Activated CD8-positive, alpha-beta memory T cell treated with anti-CD3 and anti-CD28 coated beads, Interleukin-2, amount 50 U/mL, for 1 hour (primary cell): Measurements from ENCODE around the gene HACD1.
A peak's percentile ranks its signal among the peaks of the same experiment; 100 is the strongest.

Experiments used
- DNase-seq: peaks from one replicate; pipeline ENCODE4 v3.0.0-alpha.2; 2020; ENCODE audit errors: extremely low read depth

The HACD1 gene, protein sequence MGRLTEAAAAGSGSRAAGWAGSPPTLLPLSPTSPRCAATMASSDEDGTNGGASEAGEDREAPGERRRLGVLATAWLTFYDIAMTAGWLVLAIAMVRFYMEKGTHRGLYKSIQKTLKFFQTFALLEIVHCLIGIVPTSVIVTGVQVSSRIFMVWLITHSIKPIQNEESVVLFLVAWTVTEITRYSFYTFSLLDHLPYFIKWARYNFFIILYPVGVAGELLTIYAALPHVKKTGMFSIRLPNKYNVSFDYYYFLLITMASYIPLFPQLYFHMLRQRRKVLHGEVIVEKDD

DNA sequence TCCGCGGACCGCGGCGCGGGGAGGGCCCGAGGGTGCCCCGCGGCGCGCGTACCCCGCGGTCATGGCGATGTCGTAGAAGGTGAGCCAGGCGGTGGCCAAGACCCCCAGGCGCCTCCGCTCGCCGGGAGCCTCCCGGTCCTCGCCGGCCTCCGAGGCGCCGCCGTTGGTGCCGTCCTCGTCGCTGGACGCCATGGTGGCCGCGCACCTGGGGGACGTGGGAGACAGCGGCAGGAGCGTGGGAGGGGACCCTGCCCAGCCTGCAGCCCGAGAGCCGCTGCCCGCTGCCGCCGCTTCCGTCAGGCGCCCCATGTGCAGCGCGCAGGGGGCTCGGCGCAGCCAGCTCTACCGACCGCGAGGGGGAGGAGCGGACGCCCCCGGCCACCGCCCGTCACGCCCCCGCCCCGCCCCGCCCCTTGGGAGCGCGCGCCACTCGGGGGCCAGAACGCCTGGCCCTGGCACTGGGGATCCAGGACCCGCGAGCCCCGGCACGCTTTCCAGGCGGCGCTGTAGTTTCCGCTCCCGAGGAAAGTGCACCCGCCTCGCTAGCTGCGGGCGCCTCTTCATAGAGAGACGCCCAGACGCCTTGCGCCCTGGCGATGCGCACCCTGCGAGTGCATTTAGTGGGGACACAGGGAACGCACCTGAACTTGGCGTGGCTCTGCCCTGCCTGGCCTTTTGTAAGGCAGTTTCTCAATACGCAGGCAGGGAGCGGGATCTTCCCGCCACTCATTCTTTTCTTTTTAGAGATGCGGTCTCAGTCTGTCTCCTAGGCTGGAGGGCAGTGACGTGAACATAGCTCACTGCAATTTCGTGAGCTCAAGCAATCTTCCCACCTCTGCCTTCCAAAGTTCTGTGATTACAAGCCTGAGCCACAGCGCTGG lies at the start of gene HACD1:
TSS of gene HACD1 (minus strand) at position 344 of the 881 bp plus-strand sequence. CDS start at position 309, 35 bp downstream.
- DNase-seq, result no peak

DNA sequence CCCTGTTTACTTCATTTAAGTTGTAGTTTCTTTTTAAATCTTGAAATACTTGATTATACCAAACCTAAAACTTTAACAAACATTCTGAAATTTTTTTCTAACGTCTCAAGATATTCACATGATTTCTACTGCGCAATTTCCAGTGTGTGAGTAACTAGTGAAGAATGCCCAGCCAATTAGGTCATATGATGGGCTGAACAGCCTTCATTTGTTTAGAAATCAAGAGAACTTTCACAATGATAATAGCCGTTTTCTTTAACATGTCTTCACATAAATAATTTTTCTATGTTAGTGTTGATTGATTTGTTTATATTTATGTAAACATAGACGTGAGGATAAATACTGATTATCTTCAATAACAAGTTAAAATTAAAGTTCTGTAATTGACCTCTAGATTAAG lies 48.6 kb upstream of the HACD1 start:
- no peak for DNase-seq

DNA sequence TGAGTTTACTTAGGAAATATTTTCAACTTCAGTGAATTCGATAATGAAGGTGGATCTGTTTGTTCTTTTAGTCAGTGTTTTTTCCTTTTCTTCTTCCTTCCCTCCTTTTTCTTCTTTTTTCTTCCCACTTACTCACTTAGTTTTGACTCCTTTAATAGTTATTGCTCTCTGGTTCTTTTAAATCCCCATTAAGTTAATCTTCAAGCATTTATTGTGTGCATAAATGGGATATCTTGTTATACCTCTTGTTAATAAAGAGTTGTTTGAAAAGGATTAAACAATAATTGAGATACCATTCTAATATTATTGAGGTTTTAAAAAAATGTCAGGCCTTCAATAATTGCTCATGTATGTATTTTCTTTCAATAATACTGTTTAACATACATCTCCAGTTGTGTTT lies 46.3 kb upstream of the HACD1 start:
- no peak for DNase-seq

DNA sequence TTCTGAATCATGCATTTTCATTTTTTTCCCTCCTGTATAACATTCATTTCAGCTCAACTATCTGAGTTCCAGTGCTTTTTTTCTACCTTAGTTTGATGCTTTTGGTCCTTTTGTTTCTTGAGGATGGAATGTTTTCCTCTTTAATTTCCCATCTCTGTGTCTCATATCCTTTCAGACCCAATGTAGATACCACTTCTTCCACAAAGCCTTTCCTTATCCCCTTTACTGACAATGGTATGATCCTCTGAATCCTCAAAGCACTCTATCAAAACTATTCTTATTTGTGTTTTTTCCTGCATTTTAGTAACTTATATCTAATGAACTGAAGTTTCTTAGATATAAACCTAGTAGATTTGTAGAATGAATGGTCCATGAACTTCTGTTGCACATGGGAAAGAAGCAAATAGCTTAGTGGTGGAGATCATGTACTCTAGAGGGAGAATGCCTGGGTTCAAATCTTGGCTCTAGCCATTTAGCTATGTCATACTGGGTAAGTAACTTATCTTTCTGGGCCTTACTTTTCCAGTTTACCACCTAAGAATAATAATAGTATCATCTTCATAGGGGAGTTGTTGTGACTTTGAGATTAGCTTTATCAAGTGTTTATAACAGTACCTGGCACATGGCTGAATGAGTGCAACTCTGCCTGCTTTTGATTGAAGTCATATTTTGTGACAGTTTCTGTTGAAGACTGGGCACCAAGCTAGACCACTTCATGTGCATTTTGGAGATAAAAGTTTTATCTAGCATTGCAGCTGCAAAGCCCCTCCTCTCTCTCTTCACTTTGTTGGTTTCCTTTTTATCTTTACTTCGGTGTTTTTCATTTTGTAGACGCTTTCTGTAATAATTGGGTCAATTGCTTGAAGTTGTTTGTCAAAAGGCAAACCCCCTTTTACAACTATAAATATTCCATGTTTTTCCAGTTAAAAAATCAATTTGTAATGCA lies 45.3 kb upstream of the HACD1 start:
- no peak for DNase-seq

DNA sequence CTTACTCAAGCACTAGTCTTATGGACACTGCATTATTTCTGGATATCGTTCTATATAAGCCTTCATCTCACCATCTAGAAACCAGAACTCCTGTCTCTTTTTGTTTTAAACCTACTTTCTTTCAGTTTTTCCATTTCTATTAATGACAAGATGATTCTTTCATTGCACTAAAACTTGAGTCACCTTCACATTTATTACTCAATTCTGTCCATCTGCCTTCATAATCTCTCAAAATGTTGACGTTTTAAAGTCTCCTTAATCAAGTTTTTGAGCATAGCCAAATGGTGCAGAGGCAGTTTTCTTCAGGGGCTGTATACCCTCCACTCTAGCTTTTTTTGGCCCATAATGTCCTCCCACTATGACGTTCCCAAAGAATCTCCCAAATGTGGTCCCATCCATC lies 44.3 kb upstream of the HACD1 start:
- DNase-seq, result no peak

DNA sequence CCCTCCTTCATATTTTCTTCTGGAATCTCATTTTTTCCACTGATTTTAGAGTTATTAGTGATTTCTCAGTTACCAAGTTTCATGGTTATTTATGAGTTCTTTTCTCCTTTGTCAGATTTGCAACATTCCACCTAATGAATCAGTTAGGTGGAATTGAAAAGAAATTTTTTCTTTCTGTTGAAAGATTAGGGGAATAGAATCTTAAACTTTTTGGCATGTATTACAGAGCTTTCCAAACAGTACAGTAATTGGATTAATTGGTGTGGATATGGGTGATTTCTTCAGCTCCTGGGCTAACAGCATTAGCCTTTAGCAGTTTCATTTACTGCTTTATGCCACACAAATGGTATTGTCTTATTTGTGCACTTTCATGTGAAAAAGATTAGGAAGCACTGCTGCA lies 43.7 kb upstream of the HACD1 start:
- no peak for DNase-seq

DNA sequence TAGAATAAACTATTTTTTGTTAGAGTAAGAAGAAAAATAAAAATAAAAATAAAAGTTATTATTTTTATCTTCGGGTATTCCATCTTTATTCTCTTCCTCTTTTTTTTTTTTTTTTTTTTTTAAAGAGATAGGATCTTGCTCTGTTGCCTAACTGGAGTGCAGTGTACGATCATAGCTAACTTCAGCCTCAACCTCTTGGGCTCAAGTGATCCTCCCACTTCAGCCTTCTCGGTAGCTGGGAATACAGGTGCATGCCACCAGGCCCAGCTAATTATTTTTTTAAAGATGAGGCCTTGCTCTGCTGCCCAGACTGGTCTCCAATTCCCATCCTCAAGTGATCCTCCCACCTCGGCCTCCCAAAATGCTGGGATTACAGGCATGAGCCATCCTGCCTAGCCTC lies 42.2 kb upstream of the HACD1 start:
- no peak for DNase-seq

DNA sequence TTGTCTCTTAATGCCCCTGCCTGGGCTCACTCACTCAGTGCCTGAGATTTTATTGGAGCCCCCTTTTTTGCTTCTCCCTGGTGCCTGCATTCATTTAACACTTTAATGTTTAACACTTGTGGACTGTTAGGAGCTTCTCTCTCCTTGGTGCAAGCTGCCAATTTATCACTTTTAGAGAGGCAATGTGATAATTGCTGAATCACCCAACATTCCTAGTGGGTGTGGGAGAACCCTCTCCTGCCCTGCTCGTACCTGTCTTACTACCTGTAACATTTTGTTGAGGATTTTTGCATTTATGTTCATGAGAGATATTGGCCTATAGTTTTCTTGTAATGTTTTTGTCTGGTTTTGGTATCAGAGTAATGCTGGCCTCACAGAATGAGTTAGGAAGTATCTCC lies 39.9 kb upstream of the HACD1 start:
- DNase-seq, result no peak

DNA sequence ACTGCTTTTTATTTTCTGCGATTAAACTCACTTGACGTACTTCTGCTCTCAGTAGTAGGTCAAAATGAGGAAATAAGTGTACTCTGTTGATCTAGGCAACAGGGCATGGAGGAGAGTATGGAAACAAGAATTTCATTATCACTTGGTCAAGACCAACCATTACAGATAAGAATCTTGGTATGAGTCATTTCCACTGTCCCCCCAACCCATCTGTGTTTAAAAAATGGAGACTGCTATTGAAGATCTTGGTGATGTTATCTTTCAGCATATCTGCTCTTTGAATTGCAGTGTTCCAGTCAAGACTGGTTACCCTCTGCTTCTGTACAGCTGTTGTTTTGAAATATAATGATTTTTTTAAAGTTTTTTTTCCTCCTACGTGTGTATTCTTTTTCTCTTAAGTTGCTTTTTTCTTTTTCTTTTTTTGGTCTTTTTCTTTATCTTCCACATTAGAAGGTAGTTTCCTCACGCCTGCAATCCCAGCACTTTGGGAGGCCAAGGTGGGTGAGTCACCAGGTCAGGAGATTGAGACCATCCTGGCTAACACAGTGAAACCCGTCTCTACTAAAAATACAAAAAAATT lies 38.5 kb upstream of the HACD1 start:
- DNase-seq, result no peak

DNA sequence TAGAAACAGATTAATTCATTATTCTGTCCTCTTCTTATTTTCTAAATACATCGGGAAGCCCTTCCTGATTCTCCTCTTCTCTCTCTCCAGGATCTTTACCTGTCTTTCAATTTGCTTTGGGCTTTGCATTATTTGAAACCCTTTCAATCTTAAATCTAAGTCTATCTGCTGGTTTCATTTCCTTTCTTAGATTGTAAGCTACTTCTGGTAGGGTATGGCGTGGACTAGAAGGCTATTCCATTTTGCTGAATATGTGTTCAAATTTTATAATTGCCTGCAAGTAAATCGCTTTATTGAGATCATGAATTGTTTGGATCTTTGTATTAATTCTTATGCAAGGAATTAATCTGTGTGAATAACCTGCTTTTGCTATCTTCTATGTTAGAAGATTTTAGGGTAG lies 37.8 kb upstream of the HACD1 start:
- no peak for DNase-seq

DNA sequence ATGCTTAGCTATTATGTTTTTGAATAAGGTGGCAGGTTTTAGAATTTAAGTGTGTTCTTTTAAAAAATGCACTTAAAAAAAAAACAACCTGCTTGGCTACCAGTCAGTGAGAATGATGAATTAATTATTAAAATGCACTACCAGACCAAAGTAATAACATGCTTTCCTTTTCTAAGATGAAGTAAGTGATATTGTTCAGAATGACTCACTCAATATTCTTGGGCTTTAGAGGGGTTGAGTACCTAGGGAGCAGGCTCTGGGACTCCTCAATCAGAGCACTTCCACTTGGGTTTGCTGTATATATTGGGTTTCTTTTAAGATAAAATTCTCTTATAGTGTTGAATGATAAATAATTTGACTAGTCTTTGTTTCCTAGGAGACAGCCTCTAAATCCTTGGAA lies 35.4 kb upstream of the HACD1 start:
- DNase-seq, result no peak

DNA sequence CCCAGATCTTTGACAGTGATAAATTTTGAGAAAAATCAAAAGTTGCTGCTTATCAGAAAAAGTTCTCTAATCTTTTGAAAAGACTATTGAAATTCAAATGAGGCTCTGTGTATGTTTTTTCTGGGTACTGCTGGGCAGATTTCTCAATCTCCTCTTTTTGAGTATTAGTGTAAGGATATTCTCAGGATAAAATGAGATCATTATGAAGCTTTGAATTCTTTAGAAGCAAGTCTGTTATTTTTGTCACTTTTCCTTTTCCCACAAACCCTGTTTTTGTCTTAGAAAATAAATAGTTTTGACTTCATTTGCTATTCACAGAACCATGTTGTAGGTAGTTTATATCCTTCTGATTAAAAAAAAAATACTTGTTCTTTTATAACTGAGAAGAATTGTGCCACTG lies 34.7 kb upstream of the HACD1 start:
- no peak for DNase-seq

DNA sequence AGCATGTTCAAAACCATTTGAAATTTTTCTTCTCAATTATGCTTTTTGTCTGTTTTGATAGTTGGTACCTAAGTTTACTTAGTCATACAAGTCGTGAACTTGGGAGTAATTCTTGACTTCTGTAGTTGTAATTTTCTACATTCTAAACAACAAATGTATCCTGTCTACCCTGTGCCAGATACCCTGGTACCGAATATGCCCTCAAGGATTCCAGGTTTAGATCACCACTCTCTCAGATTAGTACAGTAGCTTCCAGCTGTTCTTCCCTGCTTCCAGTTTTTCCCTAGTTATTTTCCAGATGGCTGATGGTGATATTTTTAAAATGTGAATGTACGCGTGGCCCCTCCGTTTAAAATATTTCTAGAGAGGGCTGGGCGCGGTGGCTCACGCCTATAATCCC lies 33.2 kb upstream of the HACD1 start:
- DNase-seq, result no peak

DNA sequence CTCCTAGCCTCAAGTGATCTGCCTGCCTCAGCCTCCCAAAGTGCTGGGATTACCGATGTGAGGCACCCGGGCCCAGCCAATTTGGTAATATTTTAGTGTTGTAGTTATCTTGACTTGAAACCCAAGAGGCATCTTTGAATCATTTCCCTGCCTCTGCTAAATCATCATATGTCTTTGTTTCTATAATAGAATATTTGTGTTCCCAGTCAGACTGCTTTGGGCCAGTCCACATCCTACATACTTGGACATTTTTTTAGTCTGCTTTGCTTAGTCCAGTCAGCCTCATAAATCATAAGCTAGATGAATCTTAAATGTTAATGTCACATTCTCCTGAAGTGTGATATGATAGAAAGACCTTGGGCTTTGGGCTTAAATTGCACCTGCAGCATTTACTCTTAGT lies 32.7 kb upstream of the HACD1 start:
- no peak for DNase-seq

DNA sequence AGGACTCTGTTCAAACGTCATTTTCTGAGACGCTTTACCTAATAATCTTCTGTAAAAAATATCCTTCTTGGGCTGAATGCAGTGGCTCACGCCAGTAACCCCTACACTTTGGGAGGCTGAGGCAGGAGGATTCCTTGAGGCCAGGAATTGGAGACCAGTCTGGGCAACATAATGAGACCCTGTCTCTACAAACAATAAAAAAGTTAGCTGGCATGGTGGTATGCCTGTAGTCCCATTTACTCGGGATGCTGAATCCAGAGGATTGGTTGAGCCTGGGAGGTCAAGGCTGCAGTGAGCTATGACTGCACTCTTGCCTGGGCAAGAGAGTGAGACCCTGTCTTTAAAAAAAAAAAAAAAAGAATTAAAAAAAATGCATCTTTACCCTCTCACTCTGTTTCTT lies 31.9 kb upstream of the HACD1 start:
- no peak for DNase-seq

DNA sequence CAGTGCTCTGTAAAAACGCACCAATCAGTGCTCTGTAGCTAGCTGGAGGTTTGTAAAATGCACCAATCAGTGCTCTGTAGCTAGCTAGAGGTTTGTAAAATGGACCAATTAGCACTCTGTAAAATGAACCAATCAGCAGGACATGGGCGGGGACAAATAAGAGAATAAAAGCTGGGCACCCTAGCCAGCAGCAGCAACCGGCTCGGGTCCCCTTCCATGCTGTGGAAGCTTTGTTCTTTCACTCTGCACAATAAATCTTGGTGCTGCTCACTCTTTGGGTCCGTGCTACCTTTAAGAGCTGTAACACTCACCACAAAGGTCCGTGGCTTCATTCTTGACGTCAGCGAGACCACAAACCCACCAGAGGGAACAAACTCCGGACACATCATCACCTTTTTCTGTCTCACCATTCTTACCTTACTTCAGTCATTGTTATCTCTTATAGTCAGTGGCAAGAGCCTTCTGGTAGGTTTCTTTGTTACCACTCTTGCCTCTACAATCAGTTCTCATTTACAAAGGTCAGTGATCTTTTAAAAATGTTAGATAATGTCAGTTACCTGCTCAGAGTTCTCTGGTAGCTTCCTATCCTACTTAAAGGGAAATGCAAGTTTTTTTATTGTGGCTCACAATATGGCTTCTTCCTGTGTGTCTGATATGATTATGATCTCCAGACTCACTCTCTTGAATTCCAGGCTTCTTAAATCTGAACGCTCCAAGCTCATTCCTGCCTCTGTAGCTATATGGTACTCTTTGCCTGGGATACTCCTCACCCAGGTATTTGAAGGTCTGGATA lies 31.3 kb upstream of the HACD1 start:
- DNase-seq, result peak; percentile 28

DNA sequence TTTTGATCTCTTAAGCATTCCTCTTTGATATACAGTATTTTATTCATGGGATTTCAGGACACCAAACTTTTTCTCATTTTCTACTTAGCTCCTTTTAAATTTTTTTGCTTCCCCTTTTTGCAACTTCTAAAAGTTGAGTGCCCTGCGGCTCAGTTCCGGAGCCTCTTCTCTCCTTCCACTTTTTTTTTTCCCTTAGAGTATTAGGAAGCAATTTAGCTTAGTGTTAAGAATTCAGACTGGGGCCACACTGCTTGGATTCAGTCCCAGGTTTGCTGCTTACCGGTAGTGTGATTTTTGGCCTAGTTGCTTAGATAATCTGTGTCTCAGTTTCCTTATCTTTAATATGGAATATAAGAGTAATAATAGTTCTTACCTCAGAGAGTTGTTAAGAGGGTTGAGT lies 30.2 kb upstream of the HACD1 start:
- no peak for DNase-seq

DNA sequence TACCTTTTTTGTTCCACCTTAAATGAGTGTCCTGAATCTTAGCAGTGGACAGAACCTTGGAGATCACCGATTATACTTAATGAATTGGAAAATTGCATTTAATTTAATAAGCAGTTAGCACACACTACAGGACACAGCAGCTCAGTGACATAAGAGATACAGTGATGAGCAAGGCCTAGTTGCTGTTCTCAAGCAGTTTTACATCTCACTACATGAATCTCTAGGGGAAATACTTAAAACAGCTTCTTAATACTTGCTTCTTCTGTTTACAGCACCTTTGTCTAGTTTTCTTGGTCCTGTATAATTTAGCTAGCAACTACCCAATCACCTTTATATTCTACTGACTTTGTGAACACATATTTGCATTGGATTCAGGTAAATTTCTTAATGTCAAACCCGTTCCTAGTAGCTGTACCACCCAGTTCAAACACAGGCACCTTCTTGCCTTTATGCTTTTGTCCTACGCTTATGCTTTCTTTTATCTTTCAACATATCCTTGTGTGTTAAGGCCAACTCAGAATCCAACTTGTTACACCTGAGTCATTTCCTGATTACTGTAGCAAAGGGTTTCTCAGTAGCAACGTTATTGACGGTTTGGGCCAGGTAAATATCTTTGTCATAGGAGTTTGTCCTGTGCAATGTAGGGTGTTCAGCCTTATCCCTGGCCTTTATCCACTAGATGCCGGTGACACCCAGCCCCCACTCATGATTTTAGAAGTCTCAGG lies 28.6 kb upstream of the HACD1 start:
- no peak for DNase-seq

DNA sequence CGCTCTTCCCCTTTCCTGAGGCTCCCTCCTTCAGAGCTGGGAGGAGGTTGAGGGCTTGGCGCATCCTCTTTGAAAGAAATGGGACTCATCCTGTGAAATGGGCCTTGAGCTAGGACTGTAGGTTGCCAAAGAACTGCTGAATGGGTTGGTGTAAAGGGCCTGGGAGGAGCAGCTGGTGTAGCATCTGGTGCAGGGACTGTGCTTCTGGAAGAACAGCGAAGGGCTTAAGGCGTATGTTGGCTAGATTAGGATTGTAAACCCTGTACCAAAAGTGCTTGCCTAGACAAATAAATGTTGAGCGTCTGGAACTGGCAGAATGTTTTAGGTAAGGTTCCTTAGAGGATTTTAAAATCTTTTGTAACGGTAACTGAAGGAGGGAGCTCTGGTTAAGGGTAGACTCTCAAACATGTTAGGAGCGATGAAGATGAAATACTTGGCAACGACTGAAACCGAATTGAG lies 27.3 kb upstream of the HACD1 start:
- no peak for DNase-seq
